Ammon's horn (tissue), 1 donor: ENCODE results near the gene ZNF765.
"Not testable (repeated sequence)": the region's sequence is repeated elsewhere in the genome, so short reads cannot be mapped to it uniquely, and the experiment has no call there.

ENCODE experiments used
- DNase-seq: peaks from one replicate; pipeline ENCODE4 v3.0.0-alpha.2; 2016; ENCODE audit warnings: low spot score

ZNF765 gene

GRCh38 chr19:53422551-53422950, 27.6 kb downstream of the ZNF765 start:
- DNase-seq: peak; percentile 3

GRCh38 chr19:53423074-53423473, 28.1 kb downstream of the ZNF765 start:
- DNase-seq: not testable (repeated sequence)

- DNase-seq: not testable (repeated sequence)
These were observed 28.7 kb downstream of the ZNF765 start for GRCh38 chr19:53423680-53424079.

GRCh38 chr19:53424968-53425597, 30.1 kb downstream of the ZNF765 start:
- DNase-seq: peak; percentile 91

- peak; percentile 96 for DNase-seq
These were observed 36.6 kb downstream of the ZNF765 start, which contains the start of gene ZNF761 for GRCh38 chr19:53431399-53432087. ZNF761 (plus strand) TSS chr19:53431984; CDS start chr19:53447269, 15,285 bp downstream.

GRCh38 chr19:53432088-53432661, 37.2 kb downstream of the ZNF765 start:
- peak; percentile 9 for DNase-seq

GRCh38 chr19:53443809-53444208, 48.9 kb downstream of the ZNF765 start:
- not testable (repeated sequence) for DNase-seq

GRCh38 chr19:53447196-53447595, 52.2 kb downstream of the ZNF765 start:
- DNase-seq: not testable (repeated sequence)

- DNase-seq: no peak
These were observed 60.9 kb downstream of the ZNF765 start for GRCh38 chr19:53455828-53456227.

- DNase-seq: not testable (repeated sequence)
These were observed 65.3 kb downstream of the ZNF765 start for GRCh38 chr19:53460131-53460721.

GRCh38 chr19:53461866-53462265, 66.9 kb downstream of the ZNF765 start:
- DNase-seq: no peak

GRCh38 chr19:53462861-53463260, 67.9 kb downstream of the ZNF765 start:
- no peak for DNase-seq

- DNase-seq: peak; percentile 88
These were observed 68.3 kb downstream of the ZNF765 start for GRCh38 chr19:53463263-53463662.

GRCh38 chr19:53466726-53467484, 72.0 kb downstream of the ZNF765 start:
- peak; percentile 4 for DNase-seq

GRCh38 chr19:53467485-53468262, 72.7 kb downstream of the ZNF765 start, which contains the start of gene ZNF813:
ZNF813 (plus strand) TSS chr19:53467733; CDS start chr19:53483823, 16,090 bp downstream.
- DNase-seq: peak; percentile 96

- DNase-seq: not testable (repeated sequence)
These were observed 73.7 kb downstream of the ZNF765 start for GRCh38 chr19:53468628-53469027.

- DNase-seq: no peak
These were observed 77.0 kb downstream of the ZNF765 start for GRCh38 chr19:53471916-53472315.

GRCh38 chr19:53474832-53475231, 79.9 kb downstream of the ZNF765 start:
- DNase-seq: not testable (repeated sequence)

GRCh38 chr19:53475470-53475869, 80.5 kb downstream of the ZNF765 start:
- not testable (repeated sequence) for DNase-seq
